Trophoblast cell (in vitro differentiated cells and primary cell): ENCODE measurements around the gene INPP4A.

Source experiments
- DNase-seq, 2 donors: peaks; one replicate each; pipeline ENCODE4 v3.0.0-alpha.2; 2016
- H2AFZ ChIP-seq: 2 replicates; pipeline ENCODE4 v1.6.1; 2013; ENCODE audit warnings: low read length, moderate library complexity, mild to moderate bottlenecking; ENCODE audit not compliant: insufficient read depth, poor library complexity
- H2AK5ac ChIP-seq: 2 replicates; pipeline ENCODE4 v1.6.1; 2013; ENCODE audit warnings: mild to moderate bottlenecking, low read length
- H2BK120ac ChIP-seq: 2 replicates; pipeline ENCODE4 v1.6.1; 2013; ENCODE audit warnings: low read length, mild to moderate bottlenecking, moderate library complexity; ENCODE audit not compliant: insufficient read depth, poor library complexity
- H2BK12ac ChIP-seq: 2 replicates; pipeline ENCODE4 v1.6.1; 2013; ENCODE audit warnings: mild to moderate bottlenecking, low read length, moderate library complexity
- H2BK5ac ChIP-seq: 2 replicates; pipeline ENCODE4 v1.6.1; 2013; ENCODE audit warnings: low read length, low read depth, moderate library complexity, mild to moderate bottlenecking; ENCODE audit not compliant: poor library complexity
- H3K14ac ChIP-seq: 2 replicates; pipeline ENCODE4 v1.6.1; 2013; ENCODE audit warnings: mild to moderate bottlenecking, low read length
- H3K18ac ChIP-seq: 2 replicates; pipeline ENCODE4 v1.6.1; 2013; ENCODE audit warnings: mild to moderate bottlenecking, low read length
- H3K23ac ChIP-seq: 2 replicates; pipeline ENCODE4 v1.6.1; 2013; ENCODE audit warnings: low read length
- H3K27ac ChIP-seq: 2 replicates; pipeline ENCODE4 v1.5.1; 2013; ENCODE audit warnings: low read depth, mild to moderate bottlenecking, inconsistent platforms, low read length, moderate library complexity
- H3K27me3 ChIP-seq: 2 replicates; pipeline ENCODE4 v1.6.1; 2013; ENCODE audit warnings: inconsistent platforms, mild to moderate bottlenecking, low read length, moderate library complexity; ENCODE audit not compliant: insufficient read depth
- H3K36me3 ChIP-seq, 2 experiments: 1 replicate in 1 of 2; 2 replicates in 1 of 2; pipeline ENCODE4 v1.6.1; 2013; ENCODE audit warnings: low read length in 2 of 2, mild to moderate bottlenecking in 2 of 2, moderate library complexity in 1 of 2; ENCODE audit not compliant: insufficient read depth in 2 of 2, control insufficient read depth in 1 of 2
- H3K4ac ChIP-seq: 2 replicates; pipeline ENCODE4 v1.6.1; 2013; ENCODE audit warnings: low read depth, mild to moderate bottlenecking, low read length, moderate library complexity
- H3K4me1 ChIP-seq, 2 experiments: 1 replicate in 1 of 2; 2 replicates in 1 of 2; pipeline ENCODE4 v1.6.1; 2013; ENCODE audit warnings: low read length in 2 of 2, mild to moderate bottlenecking in 2 of 2, moderate library complexity in 1 of 2; ENCODE audit not compliant: insufficient read depth in 2 of 2, control insufficient read depth in 1 of 2
- H3K4me2 ChIP-seq: 2 replicates; pipeline ENCODE4 v1.6.1; 2013; ENCODE audit warnings: inconsistent platforms, mild to moderate bottlenecking, low read length, moderate library complexity
- H3K4me3 ChIP-seq: 2 replicates; pipeline ENCODE4 v1.5.1; 2013; ENCODE audit warnings: mild to moderate bottlenecking, low read depth, low read length, inconsistent platforms
- H3K79me1 ChIP-seq: one replicate; pipeline ENCODE4 v1.6.1; 2013; ENCODE audit warnings: low read length
- H3K79me2 ChIP-seq: 2 replicates; pipeline ENCODE4 v1.6.1; 2013; ENCODE audit warnings: low read length, mild to moderate bottlenecking; ENCODE audit not compliant: control insufficient read depth, insufficient read depth, poor library complexity
- H3K9ac ChIP-seq: 2 replicates; pipeline ENCODE4 v1.6.1; 2013; ENCODE audit warnings: mild to moderate bottlenecking, low read length
- H3K9me3 ChIP-seq: 2 replicates; pipeline ENCODE4 v1.6.1; 2013; ENCODE audit warnings: low read depth, mild to moderate bottlenecking, control low read depth, inconsistent platforms, low read length; ENCODE audit not compliant: insufficient read depth
- H4K12ac ChIP-seq: 2 replicates; pipeline ENCODE4 v1.6.1; 2013; ENCODE audit warnings: low read depth, mild to moderate bottlenecking, low read length, moderate library complexity
- H4K8ac ChIP-seq: 2 replicates; pipeline ENCODE4 v1.6.1; 2013; ENCODE audit warnings: low read depth, mild to moderate bottlenecking, low read length, moderate library complexity
- H4K91ac ChIP-seq: one replicate; pipeline ENCODE4 v1.6.1; 2013; ENCODE audit warnings: low read depth, mild to moderate bottlenecking, low read length, moderate library complexity
- WGBS: extraction: QIAGEN DNeasy Blood & Tissue Kit; methylation state at CpG from one replicate; pipeline ENCODE4 v1.1.7; 2013; ENCODE audit warnings: missing lambda C conversion rate; ENCODE audit not compliant: insufficient read length, insufficient coverage; ENCODE audit errors: extremely low coverage; 5-methylcytosine and 5-hydroxymethylcytosine counted together

The INPP4A gene

DNA sequence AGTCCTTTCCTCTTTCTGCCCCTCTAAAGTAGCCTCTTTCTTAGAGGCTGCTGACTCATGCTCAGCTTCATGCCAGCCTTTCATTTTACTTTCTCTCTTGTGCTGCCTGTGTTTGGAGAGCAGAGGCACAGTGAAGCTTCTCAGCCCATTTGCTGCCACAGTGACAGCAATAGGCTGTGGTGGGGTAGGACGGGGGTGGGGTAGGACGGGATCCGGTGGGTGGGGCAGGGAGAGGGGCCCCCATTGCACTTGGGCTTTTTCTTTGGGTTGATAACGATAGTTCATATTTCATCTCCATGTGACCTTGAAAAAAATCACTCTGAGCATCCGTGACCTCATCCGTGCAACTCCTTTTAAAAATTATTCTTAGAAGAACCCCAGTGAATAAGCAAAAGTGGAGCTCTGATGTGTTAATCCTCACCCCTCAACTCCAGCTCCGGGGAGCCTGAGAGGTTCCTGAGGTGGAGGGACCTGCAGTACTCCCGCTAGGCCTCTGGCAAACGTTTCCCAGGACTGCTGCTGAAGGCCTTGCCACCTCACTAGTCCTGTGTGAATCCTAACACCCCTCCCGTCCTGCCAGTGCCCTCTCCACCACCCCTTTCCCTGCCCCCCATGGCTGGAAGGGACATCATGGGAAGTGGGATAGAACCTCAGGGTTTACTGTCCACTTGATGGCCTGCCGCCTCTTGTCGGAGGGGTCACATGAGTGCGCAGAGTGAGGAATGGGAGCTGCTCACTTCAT is 70.8 kb downstream of the INPP4A start:
- Histone ChIP-seq H3K4ac (no peak overlapping the region), H4K8ac (no peak overlapping the region), H3K79me1 (no peaks in the 10 kb centered on the region), H3K27ac (no peak overlapping the region), H3K9ac (no peak overlapping the region), H4K12ac (no peak overlapping the region), H2BK12ac (no peak overlapping the region), H3K79me2 (no peaks in the 10 kb centered on the region), H4K91ac (no peak overlapping the region), H2AFZ (no peak overlapping the region), H3K23ac (no peak overlapping the region), H3K4me3 (no peak overlapping the region), H3K27me3 (no peaks in the 10 kb centered on the region), H3K4me1 (no peaks in the 10 kb centered on the region), H3K18ac (no peak overlapping the region), H2BK120ac (no peak overlapping the region), H2BK5ac (no peak overlapping the region), H3K36me3 (peaks cover 1 to 7% of the 10 kb centered on the region in 2 experiments), H3K14ac (no peak overlapping the region), H3K9me3 (no peaks in the 10 kb centered on the region), H2AK5ac (no peak overlapping the region), H3K4me2 (no peak overlapping the region)
- DNase-seq, result no peak
- no CpG with 5 or more reads among the region's 13 CpGs for WGBS

- Histone ChIP-seq H3K9ac (no peak overlapping the region), H3K4me1 (no peaks in the 10 kb centered on the region), H3K4ac (no peak overlapping the region), H4K91ac (no peak overlapping the region), H2BK12ac (no peak overlapping the region), H3K27ac (no peak overlapping the region), H3K4me3 (no peak overlapping the region), H2BK120ac (no peak overlapping the region), H3K36me3 (peaks cover 5 to 9% of the 10 kb centered on the region in 2 experiments), H2AK5ac (no peak overlapping the region), H3K4me2 (no peak overlapping the region), H2AFZ (no peak overlapping the region), H4K8ac (no peak overlapping the region), H3K79me1 (no peaks in the 10 kb centered on the region), H3K14ac (no peak overlapping the region), H4K12ac (no peak overlapping the region), H2BK5ac (no peak overlapping the region), H3K27me3 (no peaks in the 10 kb centered on the region), H3K9me3 (no peaks in the 10 kb centered on the region), H3K23ac (no peak overlapping the region), H3K79me2 (no peaks in the 10 kb centered on the region), H3K18ac (peak overlapping the region; percentile 21)
- DNase-seq, result no peak
- WGBS, result no CpG with 5 or more reads among the region's 3 CpGs
Observed at GRCh38 chr2:98516571-98516970, 71.9 kb downstream of the INPP4A start.

DNA sequence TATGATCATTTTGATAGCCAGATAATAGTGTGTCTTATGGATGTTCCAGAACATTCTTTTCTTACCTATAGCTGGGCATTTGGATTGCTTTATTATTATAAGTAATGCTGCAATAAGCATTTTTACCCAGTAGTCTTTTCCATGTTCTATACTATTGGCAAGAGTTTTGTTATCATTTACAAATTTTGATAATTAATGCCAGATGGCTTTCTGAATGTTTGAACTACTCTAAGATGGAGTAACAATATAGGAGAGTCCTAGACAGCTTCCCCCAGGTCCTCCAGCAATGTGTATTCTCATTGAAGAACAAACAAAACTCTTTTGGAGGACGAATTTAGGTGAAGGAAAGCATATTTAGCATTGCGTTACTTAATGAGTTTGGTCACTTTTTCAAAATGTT is 73.0 kb downstream of the INPP4A start:
- DNase-seq, result no peak
- Histone ChIP-seq H3K9me3 (no peaks in the 10 kb centered on the region), H4K8ac (no peak overlapping the region), H3K27me3 (no peaks in the 10 kb centered on the region), H3K27ac (no peak overlapping the region), H3K4me3 (no peak overlapping the region), H3K23ac (no peak overlapping the region), H2AFZ (no peak overlapping the region), H4K91ac (no peak overlapping the region), H2AK5ac (no peak overlapping the region), H3K79me1 (no peaks in the 10 kb centered on the region), H3K36me3 (peaks cover 5 to 9% of the 10 kb centered on the region in 2 experiments), H3K4me2 (no peak overlapping the region), H3K9ac (no peak overlapping the region), H3K4ac (no peak overlapping the region), H4K12ac (no peak overlapping the region), H3K4me1 (no peaks in the 10 kb centered on the region), H2BK12ac (no peak overlapping the region), H3K79me2 (no peaks in the 10 kb centered on the region), H2BK5ac (no peak overlapping the region), H3K18ac (no peak overlapping the region), H2BK120ac (no peak overlapping the region), H3K14ac (no peak overlapping the region)
- no CpG with 5 or more reads among the region's 2 CpGs for WGBS

DNA sequence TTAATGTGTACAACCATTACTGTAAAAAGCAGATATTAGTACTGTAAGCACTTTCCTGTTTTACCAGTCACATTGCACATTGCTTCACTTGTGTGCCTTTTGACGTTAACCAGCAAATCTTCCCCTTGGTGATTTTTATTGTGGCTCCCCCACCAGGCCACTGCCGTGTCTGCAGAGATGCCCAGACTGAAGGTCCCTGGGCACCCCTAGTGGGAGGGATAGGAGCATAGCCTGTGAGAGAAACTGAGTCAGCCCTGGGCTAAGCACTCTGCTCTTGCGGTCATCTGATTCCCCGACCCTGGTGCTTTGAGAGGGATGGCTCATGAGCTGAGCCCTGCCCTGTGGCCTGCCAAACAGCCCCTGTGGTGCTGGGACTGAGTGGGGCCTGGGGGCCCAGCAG is 73.4 kb downstream of the INPP4A start:
- Histone ChIP-seq H3K4me1 (no peaks in the 10 kb centered on the region), H3K23ac (no peak overlapping the region), H3K27me3 (no peaks in the 10 kb centered on the region), H3K14ac (no peak overlapping the region), H2BK120ac (no peak overlapping the region), H3K4me2 (no peak overlapping the region), H4K8ac (no peak overlapping the region), H2AFZ (no peak overlapping the region), H4K12ac (no peak overlapping the region), H3K9ac (no peak overlapping the region), H3K36me3 (peaks cover 6 to 9% of the 10 kb centered on the region in 2 experiments), H3K4ac (no peak overlapping the region), H4K91ac (no peak overlapping the region), H3K27ac (no peak overlapping the region), H3K79me1 (no peaks in the 10 kb centered on the region), H3K79me2 (no peaks in the 10 kb centered on the region), H3K4me3 (no peak overlapping the region), H2BK5ac (no peak overlapping the region), H2BK12ac (no peak overlapping the region), H3K18ac (peak overlapping the region; percentile 43), H3K9me3 (no peaks in the 10 kb centered on the region), H2AK5ac (no peak overlapping the region)
- peak in 1 of 2 donors; percentile 48 for DNase-seq
- no CpG with 5 or more reads among the region's 4 CpGs for WGBS
